H1 (cell line): Measurements from ENCODE around the gene LYAR. TPM values are rescaled to one million over a fixed set of nuclear protein-coding genes. Genes with fewer than 3 reads are reported as not detected.
A peak's percentile ranks its signal among the peaks of the same experiment; 100 is the strongest.

ENCODE experiments used
- CTCF ChIA-PET: fragments of 300-600 bp; sonication (Branson Sonifier 250); formaldehyde crosslinking; loops from one replicate; lab custom pipeline; 2021; ENCODE audit not compliant: partially characterized antibody; lab: Charles Lee
- POLR2A ChIA-PET: fragments of 300-600 bp; sonication (Branson Sonifier 250); formaldehyde crosslinking; loops from one replicate; lab custom pipeline; 2021; ENCODE audit warnings: inconsistent platforms; ENCODE audit not compliant: partially characterized antibody; lab: Charles Lee
- DNase-seq, 2 experiments: peaks; one replicate each; pipeline versions ENCODE4 v3.0.0 to v3.0.0-alpha.2; 2010 to 2022; ENCODE audit warnings: low spot score in 2 of 2, low read depth in 1 of 2, mixed read lengths in 1 of 2
- FAIRE-seq: peaks from 2 replicates; lab custom pipeline; 2011; peaks lifted over from hg19 to GRCh38; lab: Jason Lieb, UNC
- H2AFZ ChIP-seq: 2 replicates; pipeline ENCODE4 v1.8.1; 2012; ENCODE audit warnings: low read length, inconsistent platforms
- H2AK5ac ChIP-seq: 2 replicates; pipeline ENCODE4 v1.6.1; 2013; ENCODE audit warnings: low read depth, low read length
- H2BK120ac ChIP-seq: replicated peaks from 2 replicates; pipeline ENCODE3; 2013; ENCODE audit warnings: low read depth, low read length, inconsistent platforms
- H2BK12ac ChIP-seq: 2 replicates; pipeline ENCODE4 v1.6.1; 2013; ENCODE audit warnings: low read depth, low read length
- H2BK15ac ChIP-seq: 2 replicates; pipeline ENCODE4 v1.6.1; 2013; ENCODE audit warnings: low read length
- H2BK20ac ChIP-seq: 2 replicates; pipeline ENCODE4 v1.6.1; 2013; ENCODE audit warnings: low read length
- H2BK5ac ChIP-seq: 2 replicates; pipeline ENCODE4 v1.6.1; 2013; ENCODE audit warnings: low read depth, low read length
- H3K14ac ChIP-seq: 2 replicates; pipeline ENCODE4 v1.6.1; 2013; ENCODE audit warnings: inconsistent platforms; ENCODE audit not compliant: insufficient read length
- H3K18ac ChIP-seq: 2 replicates; pipeline ENCODE4 v1.6.1; 2013; ENCODE audit warnings: low read length; ENCODE audit errors: extremely low read depth
- H3K23ac ChIP-seq: 2 replicates; pipeline ENCODE4 v1.6.1; 2013; ENCODE audit warnings: inconsistent platforms; ENCODE audit not compliant: insufficient read length
- H3K23me2 ChIP-seq: 2 replicates; pipeline ENCODE4 v1.6.1; 2013; ENCODE audit warnings: low read depth, low read length
- H3K27ac ChIP-seq: 2 replicates; pipeline ENCODE4 v1.6.1; 2011; ENCODE audit warnings: low read depth, low read length, inconsistent platforms
- H3K27me3 ChIP-seq, 4 experiments: replicated peaks in 1 of 4; 1 replicate in 1 of 4; 2 replicates in 3 of 4; pipeline versions ENCODE4 v1.6.1 to v1.8.1; 2011 to 2013; ENCODE audit warnings: low read length in 3 of 4, mild to moderate bottlenecking in 3 of 4, inconsistent platforms in 2 of 4, mixed read lengths in 2 of 4, moderate library complexity in 1 of 4; ENCODE audit not compliant: control insufficient read depth in 3 of 4, insufficient read depth in 3 of 4; ENCODE audit errors: extremely low read depth in 1 of 4
- H3K36me3 ChIP-seq, 4 experiments: 2 replicates each; pipeline versions ENCODE4 v1.6.1 to v1.8.1; 2011 to 2013; ENCODE audit warnings: mild to moderate bottlenecking in 4 of 4, low read length in 3 of 4, moderate library complexity in 2 of 4, control low read depth in 1 of 4, inconsistent platforms in 1 of 4; ENCODE audit not compliant: insufficient read depth in 4 of 4, control insufficient read depth in 2 of 4
- H3K4ac ChIP-seq: replicated peaks from 2 replicates; pipeline ENCODE3; 2013; ENCODE audit warnings: low read length, low read depth, mixed read lengths, inconsistent platforms; ENCODE audit not compliant: insufficient read length
- H3K4me1 ChIP-seq, 4 experiments: replicated peaks in 1 of 4; 1 replicate in 1 of 4; 2 replicates in 3 of 4; pipeline versions ENCODE4 v1.6.1 to v1.8.1; 2011 to 2013; ENCODE audit warnings: low read length in 3 of 4, inconsistent platforms in 2 of 4, mixed read lengths in 1 of 4; ENCODE audit not compliant: insufficient read depth in 4 of 4, control insufficient read depth in 3 of 4
- H3K4me2 ChIP-seq, 2 experiments: 2 replicates each; pipeline versions ENCODE4 v1.6.1 to v1.8.1; 2011 to 2013; ENCODE audit warnings: low read depth in 2 of 2, low read length in 2 of 2, control low read depth in 1 of 2, inconsistent platforms in 1 of 2, mild to moderate bottlenecking in 1 of 2; ENCODE audit not compliant: insufficient read depth in 1 of 2
- H3K4me3 ChIP-seq, 4 experiments: fragments of 200-600, 300-600 bp in 1 of 4; sonication (generic), shearing (Covaris generic), sonication (Bioruptor Twin) in 1 of 4; 2 replicates each; pipeline versions ENCODE4 v1.5.1 to v1.8.1; 2011 to 2016; ENCODE audit warnings: low read length in 4 of 4, low read depth in 3 of 4, control low read depth in 2 of 4, inconsistent platforms in 2 of 4, mild to moderate bottlenecking in 2 of 4, mixed read lengths in 1 of 4, moderate library complexity in 1 of 4; ENCODE audit not compliant: insufficient read depth in 2 of 4; ENCODE audit errors: extremely low read depth in 1 of 4
- H3K56ac ChIP-seq: replicated peaks from 2 replicates; pipeline ENCODE3; 2013; ENCODE audit warnings: low read depth, mild to moderate bottlenecking, mixed read lengths, low read length, inconsistent platforms; ENCODE audit not compliant: insufficient read length
- H3K79me1 ChIP-seq: 2 replicates; pipeline ENCODE4 v1.6.1; 2013; ENCODE audit warnings: low read depth, low read length, control low read depth
- H3K79me2 ChIP-seq, 2 experiments: 2 replicates each; pipeline versions ENCODE4 v1.6.1 to v1.8.1; 2012 to 2013; ENCODE audit warnings: low read length in 2 of 2, mild to moderate bottlenecking in 2 of 2, inconsistent platforms in 1 of 2; ENCODE audit not compliant: insufficient read depth in 2 of 2, control insufficient read depth in 1 of 2
- H3K9ac ChIP-seq, 4 experiments: replicated peaks in 1 of 4; 1 replicate in 1 of 4; 2 replicates in 3 of 4; pipeline versions ENCODE4 v1.6.1 to v1.8.1; 2011 to 2013; ENCODE audit warnings: low read depth in 3 of 4, low read length in 3 of 4, control low read depth in 2 of 4, mild to moderate bottlenecking in 2 of 4, moderate library complexity in 2 of 4, inconsistent platforms in 1 of 4; ENCODE audit errors: extremely low read depth in 1 of 4
- H3K9me3 ChIP-seq, 2 experiments: 2 replicates each; pipeline versions ENCODE4 v1.6.1 to v1.8.1; 2012 to 2013; ENCODE audit warnings: mild to moderate bottlenecking in 2 of 2, moderate library complexity in 2 of 2, control low read depth in 1 of 2, inconsistent platforms in 1 of 2, low read depth in 1 of 2, low read length in 1 of 2, mixed read lengths in 1 of 2; ENCODE audit not compliant: insufficient read depth in 2 of 2
- H4K20me1 ChIP-seq, 2 experiments: replicated peaks in 1 of 2; 2 replicates each; pipeline versions ENCODE3 to v1.8.1; 2011 to 2013; ENCODE audit warnings: inconsistent platforms in 2 of 2, low read length in 2 of 2, mild to moderate bottlenecking in 1 of 2; ENCODE audit not compliant: insufficient read depth in 2 of 2, control insufficient read depth in 1 of 2
- H4K5ac ChIP-seq: 2 replicates; pipeline ENCODE4 v1.6.1; 2013; ENCODE audit warnings: low read length, low read depth, mixed read lengths, inconsistent platforms; ENCODE audit not compliant: insufficient read length
- H4K8ac ChIP-seq: 2 replicates; pipeline ENCODE4 v1.8.0; 2013; ENCODE audit warnings: mild to moderate bottlenecking, moderate library complexity, low read length, inconsistent platforms; ENCODE audit not compliant: insufficient read depth; ENCODE audit errors: extremely low read depth
- H4K91ac ChIP-seq: replicated peaks from 2 replicates; pipeline ENCODE3; 2013; ENCODE audit warnings: low read length, mixed read lengths, inconsistent platforms; ENCODE audit not compliant: insufficient read length
- CEBPB ChIP-seq: IDR thresholded peaks from 2 replicates; pipeline ENCODE4 v1.6.1; 2012; ENCODE audit warnings: low read depth, low read length
- CTCF ChIP-seq, 3 experiments: IDR thresholded peaks; 1 replicate in 2 of 3; 2 replicates in 1 of 3; pipeline versions ENCODE4 v1.5.1 to v1.6.1; 2011; ENCODE audit warnings: low read length in 3 of 3, mild to moderate bottlenecking in 3 of 3, inconsistent platforms in 2 of 3, low read depth in 1 of 3, moderate library complexity in 1 of 3; ENCODE audit not compliant: insufficient read depth in 1 of 3; ENCODE audit errors: control extremely low read depth in 1 of 3
- KDM4A ChIP-seq: IDR thresholded peaks from one replicate; pipeline ENCODE4 v1.7.1; 2012; ENCODE audit warnings: low read depth, mild to moderate bottlenecking, moderate library complexity, low read length, inconsistent platforms; ENCODE audit not compliant: severe bottlenecking
- POLR2AphosphoS5 ChIP-seq: IDR thresholded peaks from 2 replicates; pipeline ENCODE4 v1.6.1; 2011; ENCODE audit warnings: low read depth, low read length
- RAD21 ChIP-seq, 2 experiments: IDR thresholded peaks in 1 of 2; conservative IDR thresholded peaks in 1 of 2; 2 replicates each; pipeline ENCODE4 v1.6.1; 2011; ENCODE audit warnings: low read depth in 2 of 2, low read length in 2 of 2, improper control_type of control experiment in 1 of 2, inconsistent platforms in 1 of 2, mild to moderate bottlenecking in 1 of 2, moderate library complexity in 1 of 2
- TBP ChIP-seq: IDR thresholded peaks from 2 replicates; pipeline ENCODE4 v1.6.1; 2011; ENCODE audit warnings: low read depth, low read length, improper control_type of control experiment
- WGBS, 2 experiments: shearing (Covaris generic) in 1 of 2; methylation state at CpG; one replicate each; pipeline versions ENCODE4 v1.1.6 to v1.1.7; 2013 to 2015; ENCODE audit warnings: low lambda C conversion rate in 2 of 2, mixed read lengths in 2 of 2, inconsistent platforms in 1 of 2, low coverage in 1 of 2, missing lambda C conversion rate in 1 of 2; ENCODE audit not compliant: insufficient replicate concordance in 2 of 2, insufficient coverage in 1 of 2, insufficient read length in 1 of 2; ENCODE audit errors: extremely low coverage in 1 of 2, missing lambda C conversion rate in 1 of 2; 5-methylcytosine and 5-hydroxymethylcytosine counted together
- polyA plus RNA-seq, 7 experiments: library from polyadenylated mRNA; depleted of rRNA in 3 of 7; stranded (reverse) in 5 of 7; unstranded in 2 of 7; fragments of >200 nt in 5 of 7; fragments of 200-250 nt in 2 of 7; gene quantifications; 1 replicate in 5 of 7; 2 replicates in 1 of 7; 4 replicates in 1 of 7; pipeline versions ENCODE4 v1.2.1 to v1.2.3, GENCODE V29; 2011 to 2013; ENCODE audit warnings: missing spikeins in 2 of 7, mixed read lengths in 2 of 7
- total RNA-seq: library from RNA; stranded (reverse); fragmentation: NEBNext Ultra II Directional; extraction: Animal tissue kit (Norgen Biotek cat#: 25700); gene quantifications from 2 replicates; pipeline ENCODE4 v1.2.1, GENCODE V29; 2021

Gene LYAR
- total and polyA plus RNA-seq, 2 of the 8 experiments (the other 6 are each of a cell fraction or from before 2014, with no cell fraction given): 6.5 to 46.9 TPM

DNA sequence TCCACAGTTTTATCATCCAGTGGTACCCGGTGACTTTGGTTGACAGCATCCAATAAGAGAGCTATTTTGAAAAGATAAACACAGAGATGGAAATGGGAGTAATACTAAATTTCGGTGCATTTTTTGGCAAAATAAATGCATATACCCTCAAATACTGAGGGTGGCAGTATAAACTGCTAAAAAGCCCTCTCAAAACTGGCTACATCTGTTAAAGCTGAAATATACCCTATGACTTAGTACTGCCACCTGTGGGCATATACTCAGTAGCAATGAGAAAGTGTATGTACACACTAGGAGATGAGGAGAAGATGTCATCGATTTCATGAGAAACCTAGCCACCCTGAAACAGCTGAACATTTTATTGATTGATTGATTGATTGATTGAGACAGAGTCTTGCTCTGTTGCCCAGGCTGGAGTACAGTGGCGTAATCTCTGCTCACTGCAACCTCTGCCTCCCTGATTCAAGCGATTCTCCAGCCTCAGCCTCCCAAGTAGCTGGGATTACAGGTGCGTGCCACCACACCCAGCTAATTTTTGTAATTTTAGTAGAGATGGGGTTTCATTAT lies 29.7 kb downstream of the LYAR start:
- ChIA-PET CTCF (interaction anchor here (0.8 to 1.8 kb wide), 11 partner anchors 9 to 258 kb away, joined by 3 to 11 read pairs (median 4); partner anchors contain the start of genes NSG1 and TMEM128), POLR2A (interaction anchor here (1.0 to 1.3 kb wide), 2 partner anchors 9 to 10 kb away, joined by 3 read pairs; no protein-coding TSS in a partner anchor)
- TF ChIP-seq KDM4A (no peak), CTCF (IDR thresholded peaks at IDR 0.05; ENCODE audit: control extremely low read depth in 1 of 3, insufficient read depth in 1 of 3, low read depth in 1 of 3, low read length in 3 of 3) (peak in 2 of 3 experiments; percentile 39 to 55; a peak in 3 of 4 replicates), TBP (no peak), POLR2AphosphoS5 (no peak), RAD21 (IDR thresholded peaks at IDR 0.05 in 1 of 2, conservative IDR thresholded peaks at IDR 0.05 in 1 of 2; ENCODE audit: low read depth in 2 of 2, low read length in 2 of 2) (peak; percentile 26 to 39; a peak in 3 of 4 replicates), CEBPB (no peak)
- Histone ChIP-seq H3K36me3 (no peaks in the 10 kb centered on the region), H2AK5ac (no peak overlapping the region), H4K8ac (no peak overlapping the region), H2BK5ac (no peak overlapping the region), H3K23me2 (no peaks in the 10 kb centered on the region), H3K79me2 (no peaks in the 10 kb centered on the region), H2AFZ (no peak overlapping the region), H3K4ac (no peak overlapping the region), H3K4me3 (no peak overlapping the region), H2BK15ac (no peak overlapping the region), H3K56ac (no peak overlapping the region), H4K20me1 (no peaks in the 10 kb centered on the region), H3K18ac (no peak overlapping the region), H3K27me3 (no peaks in the 10 kb centered on the region), H3K9ac (no peak overlapping the region), H3K14ac (no peak overlapping the region), H2BK12ac (no peak overlapping the region), H3K9me3 (no peaks in the 10 kb centered on the region), H4K91ac (no peak overlapping the region), H3K79me1 (no peaks in the 10 kb centered on the region), H3K4me1 (no peaks in the 10 kb centered on the region), H3K23ac (no peak overlapping the region), H3K27ac (no peak overlapping the region), H2BK120ac (no peak overlapping the region), H2BK20ac (no peak overlapping the region), H4K5ac (no peak overlapping the region), H3K4me2 (no peak overlapping the region)
- WGBS, 2 experiments: 90% methylated on average over 6 of the region's 6 CpGs; no CpG with 5 or more reads in 1 of the 2 experiments
- DNase-seq: no peak
- no peak for FAIRE-seq
